HG03280 (cell line): ENCODE measurements around the gene SS18L1.

Experiments
- ATAC-seq: cut with Tn5 transposase; IDR thresholded peaks from one replicate; pipeline ENCODE4 v1.9.1; 2021; ENCODE audit warnings: mild to moderate bottlenecking, moderate library complexity; ENCODE audit not compliant: unreplicated experiment

The SS18L1 gene

GRCh38 chr20:62119591-62120364 lies 23.8 kb upstream of the SS18L1 start:
- no peak for ATAC-seq

DNA sequence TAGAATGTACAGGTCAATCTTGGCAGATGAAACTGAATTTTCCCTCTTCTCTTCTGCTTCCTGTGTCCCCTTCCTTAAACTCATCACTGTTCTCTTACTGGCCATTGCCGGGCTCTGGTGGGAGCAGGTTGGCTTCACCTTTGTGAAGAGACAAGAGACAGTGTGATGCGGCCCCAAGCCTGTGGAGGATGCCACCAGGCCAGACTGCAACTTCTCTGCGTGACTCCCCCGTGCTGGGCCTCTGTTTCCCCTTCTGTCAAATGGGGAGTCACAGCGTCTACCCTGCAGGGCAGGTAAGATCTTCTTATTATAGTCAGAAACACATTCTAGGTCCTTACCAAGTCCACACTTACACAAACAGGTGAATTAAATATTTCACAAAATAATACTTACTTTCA lies 23.2 kb upstream of the SS18L1 start:
- no peak for ATAC-seq

GRCh38 chr20:62120990-62121775 lies 22.4 kb upstream of the SS18L1 start:
- peak; percentile 17 for ATAC-seq

DNA sequence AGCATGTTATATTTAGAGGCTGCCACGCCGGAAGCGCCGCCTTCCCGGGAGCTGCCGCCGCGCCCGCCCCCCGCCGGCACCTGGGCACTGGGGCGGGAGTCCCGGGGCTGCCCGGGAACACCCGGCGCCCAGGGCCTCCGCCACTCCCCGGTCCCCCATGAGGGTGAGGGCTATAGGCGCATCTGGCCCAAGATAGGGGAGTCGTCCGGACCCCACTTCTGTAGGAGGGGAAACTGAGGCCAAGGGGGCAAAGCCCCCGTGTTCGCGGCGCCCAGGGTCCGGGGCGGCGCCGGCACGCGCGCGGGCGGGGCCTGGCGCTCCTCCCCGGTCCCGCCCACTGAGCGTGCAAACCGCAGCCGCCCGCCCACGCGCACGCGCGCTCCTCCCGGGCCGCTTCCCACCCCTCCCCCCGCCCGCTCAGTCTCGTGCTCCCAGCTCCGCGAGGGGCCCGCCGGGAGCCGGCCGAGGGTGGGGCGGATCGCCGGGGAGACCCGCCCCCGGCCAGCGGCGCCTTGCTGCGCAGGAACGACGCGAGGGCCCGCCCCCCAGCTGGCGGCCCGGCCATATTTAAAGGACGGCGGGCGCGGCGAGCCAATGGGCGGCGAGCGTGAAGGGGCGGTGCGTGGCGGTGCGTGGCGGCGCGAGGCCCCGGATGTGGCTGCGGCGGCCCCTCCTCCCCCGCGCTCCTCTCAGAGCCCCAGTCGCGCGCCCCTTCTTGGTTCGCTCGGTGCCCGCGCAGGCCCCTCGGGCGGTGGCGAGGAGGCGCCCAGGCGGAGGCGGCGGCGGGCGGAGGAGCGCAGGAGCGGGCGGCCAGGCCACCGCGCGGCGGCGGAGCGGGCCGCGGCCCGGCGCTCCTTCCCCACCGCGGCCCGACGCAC lies 21.6 kb upstream of the SS18L1 start, which contains the start of gene LSM14B:
TSS of gene LSM14B (plus strand) at position 700 of the 878 bp plus-strand sequence. CDS start 192 bp downstream, outside the sequence.
- ATAC-seq, result peak; percentile 78

- ATAC-seq, result peak; percentile 12
Measured at GRCh38 chr20:62122654-62123449, 20.7 kb upstream of the SS18L1 start.

DNA sequence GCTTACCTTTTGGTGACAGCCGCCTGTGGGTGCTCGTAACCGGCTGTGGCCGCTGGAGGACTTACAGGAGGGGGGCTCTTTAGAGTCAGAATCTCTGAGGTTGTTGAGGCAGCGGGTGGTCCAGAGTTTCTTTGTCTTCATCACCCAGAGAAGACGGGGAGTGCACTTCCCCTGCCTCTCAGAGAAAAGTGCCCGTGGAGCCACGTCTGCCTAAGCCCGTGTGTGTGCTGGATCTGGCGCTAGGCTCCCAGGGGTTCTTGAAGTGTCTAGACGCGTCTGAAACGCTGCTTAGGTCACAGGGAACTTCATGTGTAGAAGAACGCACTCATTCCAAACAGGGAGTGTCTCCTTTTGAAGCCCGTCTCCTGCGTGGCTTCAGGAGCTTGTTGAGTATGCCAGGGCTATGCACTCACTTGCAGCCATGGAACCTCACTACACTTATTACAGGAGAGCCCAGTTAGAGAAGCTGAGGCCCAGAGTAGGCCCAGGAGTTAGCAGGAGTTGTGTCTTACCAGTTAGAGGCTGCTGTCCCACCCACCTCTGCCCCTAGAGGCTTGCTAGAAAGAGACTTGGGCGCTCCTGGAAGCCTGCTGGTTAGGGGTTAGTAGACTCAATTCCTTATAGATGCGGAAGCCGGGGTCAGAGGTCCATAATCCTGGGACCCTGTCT lies 20.0 kb upstream of the SS18L1 start:
- no peak for ATAC-seq

GRCh38 chr20:62126141-62126540 lies 17.4 kb upstream of the SS18L1 start:
- ATAC-seq, result no peak

DNA sequence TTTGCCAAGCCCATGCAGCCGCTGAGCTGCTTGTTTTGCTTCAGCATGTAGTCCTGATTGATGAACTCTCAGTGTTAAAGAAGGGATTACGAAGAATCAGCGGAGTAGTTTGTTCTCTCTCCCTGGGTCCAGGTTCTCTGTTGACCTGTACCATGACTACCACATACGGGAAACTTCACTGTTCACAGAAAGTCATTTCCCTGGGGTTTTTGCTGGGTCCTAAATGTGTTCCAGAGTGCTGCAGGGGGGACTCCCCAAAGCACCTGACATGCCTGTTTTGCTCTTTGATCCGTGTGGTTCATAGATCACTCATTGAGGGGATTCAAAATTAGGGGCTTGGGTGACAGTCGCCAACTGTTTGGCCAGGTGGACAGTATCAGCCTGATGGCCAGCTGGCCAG lies 15.8 kb upstream of the SS18L1 start:
- ATAC-seq, result no peak

DNA sequence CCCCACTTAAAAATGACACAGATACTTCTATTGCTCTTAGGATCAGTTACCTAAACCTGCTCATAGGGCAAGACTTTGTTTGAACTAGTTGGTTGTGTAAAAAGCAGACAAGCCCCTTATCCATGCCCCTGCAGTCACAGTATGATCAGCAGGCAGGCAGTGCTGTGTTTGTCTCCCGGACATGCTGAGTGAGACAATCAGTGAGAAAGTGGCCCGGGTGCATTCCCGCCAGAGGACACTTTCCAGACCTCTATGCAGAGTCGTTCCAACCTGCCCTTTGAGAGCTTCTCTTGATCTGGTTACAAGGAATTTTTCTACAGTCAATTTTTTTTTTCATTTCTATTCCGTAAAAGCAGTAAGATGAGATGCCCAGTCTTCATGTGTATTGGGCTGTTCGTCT lies 15.1 kb upstream of the SS18L1 start:
- ATAC-seq, result no peak

DNA sequence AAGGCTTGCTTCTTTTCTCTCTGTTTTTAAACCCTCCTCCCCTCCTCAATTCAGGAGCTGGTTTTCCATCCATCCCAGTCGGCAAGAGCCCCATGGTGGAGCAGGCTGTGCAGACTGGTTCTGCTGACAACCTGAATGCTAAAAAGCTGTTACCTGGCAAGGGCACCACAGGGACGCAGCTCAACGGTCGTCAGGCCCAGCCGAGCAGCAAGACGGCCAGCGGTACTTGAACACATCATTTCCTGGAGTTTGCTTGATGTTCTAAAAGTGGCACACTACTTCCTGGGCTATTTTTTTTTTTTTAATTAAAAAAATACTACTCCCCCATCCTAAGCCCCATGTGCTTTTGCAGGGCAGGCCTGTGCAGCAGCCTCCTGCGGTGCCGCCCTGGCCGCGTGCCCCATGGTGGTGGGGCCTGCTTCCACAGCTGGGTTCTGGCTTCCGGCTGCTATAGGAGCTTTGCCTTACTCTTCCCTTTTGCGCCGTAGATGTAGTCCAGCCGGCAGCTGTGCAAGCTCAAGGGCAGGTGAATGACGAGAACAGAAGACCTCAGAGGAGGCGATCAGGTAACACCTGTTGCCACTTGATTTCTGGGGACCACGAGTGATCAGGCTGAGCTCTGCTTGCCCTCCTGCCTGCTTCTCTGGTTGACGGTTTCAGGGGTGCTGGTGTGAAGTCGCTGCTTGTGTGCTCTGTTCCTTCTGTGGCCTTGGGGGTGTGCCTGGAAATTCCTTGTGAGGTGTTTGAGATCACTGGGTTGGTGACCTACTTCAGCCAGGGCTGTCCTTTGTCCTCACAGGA lies 13.6 kb upstream of the SS18L1 start:
- ATAC-seq, result no peak

GRCh38 chr20:62131560-62132320 lies 11.8 kb upstream of the SS18L1 start:
- no peak for ATAC-seq

DNA sequence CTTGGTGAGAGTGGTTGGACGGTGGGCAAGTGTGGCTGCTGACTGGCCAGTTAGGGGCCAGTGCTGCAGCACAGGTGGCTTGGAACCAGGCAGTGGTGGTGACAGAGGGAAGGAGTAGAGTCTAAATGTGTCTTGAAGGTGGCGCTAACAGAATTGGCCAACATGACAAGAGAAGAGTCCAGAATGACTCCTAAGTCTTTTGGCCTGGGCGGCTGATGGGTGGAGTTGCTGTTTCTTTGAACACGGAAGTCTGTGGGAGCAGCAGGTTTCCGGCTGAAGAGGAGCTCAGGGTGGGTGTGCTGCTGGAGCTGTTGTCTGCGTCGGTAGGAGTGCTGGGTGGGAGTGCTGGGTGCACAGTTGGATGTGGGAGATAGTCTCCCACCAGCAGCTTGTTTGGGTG lies 11.1 kb upstream of the SS18L1 start:
- no peak for ATAC-seq

- ATAC-seq, result no peak
Measured at GRCh38 chr20:62133051-62133845, 10.3 kb upstream of the SS18L1 start.

GRCh38 chr20:62133864-62134263 lies 9.7 kb upstream of the SS18L1 start:
- no peak for ATAC-seq

- no peak for ATAC-seq
Measured at GRCh38 chr20:62134735-62135231, 8.8 kb upstream of the SS18L1 start.

DNA sequence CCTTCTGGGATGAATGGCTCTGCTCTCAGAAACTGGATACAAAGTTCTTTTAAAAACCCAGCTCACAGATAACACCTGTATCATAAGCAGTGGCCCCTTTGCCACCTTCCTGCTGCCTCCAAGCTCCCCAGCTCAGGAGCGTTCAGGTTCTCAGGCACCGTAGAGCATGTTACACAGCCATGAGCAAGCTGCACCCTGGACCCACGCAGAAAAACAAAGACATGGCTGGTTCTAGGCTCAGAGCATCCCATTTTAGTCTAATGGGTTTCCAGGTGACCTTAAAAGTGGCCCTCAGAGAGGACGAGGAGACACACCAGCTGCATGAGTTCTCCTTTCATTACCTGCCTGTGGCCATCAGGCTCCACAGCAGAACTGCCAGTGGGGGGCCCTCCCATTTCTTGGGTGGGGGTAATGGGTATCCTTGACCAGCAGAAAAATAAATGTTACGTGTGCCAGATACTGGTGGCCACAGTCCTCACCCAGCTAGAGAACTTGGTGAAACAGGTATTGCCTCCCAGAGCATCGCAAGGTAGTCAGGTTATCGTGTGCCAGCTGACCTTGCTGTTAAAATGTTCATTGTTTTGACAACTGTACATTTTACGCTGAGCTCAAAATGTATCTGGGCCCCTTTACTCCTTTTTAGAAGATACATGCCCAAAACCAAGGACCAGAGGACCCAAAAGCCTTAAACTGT lies 7.8 kb upstream of the SS18L1 start:
- ATAC-seq, result no peak
